HepG2 (cell line): ENCODE data around the gene CTAG1A. TPM values are rescaled to one million over a fixed set of nuclear protein-coding genes. Genes with fewer than 3 reads are reported as not detected.

Source experiments
- ATRX ChIP-seq: sonication (generic); formaldehyde crosslinking; IDR thresholded peaks from 2 replicates; pipeline ENCODE4 v1.4.0; 2020; ENCODE audit warnings: missing genetic modification reagents, borderline replicate concordance
- CREB1 ChIP-seq, 2 experiments: fragments of 450-650 bp in 1 of 2; IDR thresholded peaks; 2 replicates each; pipeline ENCODE4 v1.6.1; 2016 to 2017; ENCODE audit warnings: control low read depth in 1 of 2, mild to moderate bottlenecking in 1 of 2, missing compliant biosample characterization in 1 of 2, missing genetic modification characterization in 1 of 2
- DMTF1 ChIP-seq: sonication (generic); formaldehyde crosslinking; IDR thresholded peaks from 2 replicates; pipeline ENCODE4 v1.4.0; 2020; ENCODE audit warnings: mild to moderate bottlenecking, missing genetic modification reagents
- DNMT1 ChIP-seq: sonication (generic); formaldehyde crosslinking; IDR thresholded peaks from 2 replicates; pipeline ENCODE4 v1.5.1; 2020; ENCODE audit warnings: mild to moderate bottlenecking, missing genetic modification reagents
- HIC2 ChIP-seq: sonication (generic); formaldehyde crosslinking; IDR thresholded peaks from 2 replicates; pipeline ENCODE4 v1.9.0; 2022; ENCODE audit warnings: low read depth, missing genetic modification reagents
- REPIN1 ChIP-seq: sonication (generic); formaldehyde crosslinking; IDR thresholded peaks from 2 replicates; pipeline ENCODE4 v1.8.0; 2022; ENCODE audit warnings: missing genetic modification reagents, low read depth, mild to moderate bottlenecking, borderline replicate concordance
- TCF7L2 ChIP-seq: IDR thresholded peaks from 2 replicates; pipeline ENCODE4 v1.6.1; 2011; ENCODE audit warnings: mild to moderate bottlenecking, low read depth, low read length, moderate library complexity
- XBP1 ChIP-seq: sonication (generic); formaldehyde crosslinking; IDR thresholded peaks from 2 replicates; pipeline ENCODE4 v1.5.0; 2020; ENCODE audit warnings: missing genetic modification reagents
- ZNF335 ChIP-seq: sonication (generic); formaldehyde crosslinking; IDR thresholded peaks from 2 replicates; pipeline ENCODE4 v1.4.0; 2020; ENCODE audit warnings: missing genetic modification reagents
- ZNF547 ChIP-seq: sonication (generic); formaldehyde crosslinking; IDR thresholded peaks from 2 replicates; pipeline ENCODE4 v1.5.1; 2020; ENCODE audit warnings: mild to moderate bottlenecking, missing genetic modification reagents
- ZNF607 ChIP-seq: sonication (generic); formaldehyde crosslinking; IDR thresholded peaks from 2 replicates; pipeline ENCODE4 v1.5.1; 2020; ENCODE audit warnings: missing genetic modification reagents, mild to moderate bottlenecking, borderline replicate concordance
- ZNF629 ChIP-seq: sonication (generic); formaldehyde crosslinking; conservative IDR thresholded peaks from 2 replicates; pipeline ENCODE4 v1.5.0; 2020; ENCODE audit warnings: missing genetic modification reagents
- ZNF646 ChIP-seq: sonication (generic); formaldehyde crosslinking; IDR thresholded peaks from 2 replicates; pipeline ENCODE4 v1.9.0; 2021; ENCODE audit warnings: mild to moderate bottlenecking, missing genetic modification reagents
- ZNF703 ChIP-seq: sonication (generic); formaldehyde crosslinking; IDR thresholded peaks from 2 replicates; pipeline ENCODE4 v1.5.1; 2020; ENCODE audit warnings: missing genetic modification reagents, mild to moderate bottlenecking, moderate library complexity, borderline replicate concordance
- ZNF770 ChIP-seq: sonication (generic); formaldehyde crosslinking; IDR thresholded peaks from 2 replicates; pipeline ENCODE4 v1.5.0; 2020; ENCODE audit warnings: mild to moderate bottlenecking, missing genetic modification reagents
- polyA plus RNA-seq, 8 experiments: library from polyadenylated mRNA; depleted of rRNA in 3 of 8; stranded (reverse) in 7 of 8; unstranded in 1 of 8; fragments of >200 nt; fragmentation: Illumina TruSeq in 4 of 8; extraction: Trizol in 4 of 8; gene quantifications; 2 replicates each; pipeline versions ENCODE4 v1.2.1 to v1.2.3, GENCODE V29; 2011 to 2016; ENCODE audit warnings: low read depth in 4 of 8, missing spikeins in 1 of 8, mixed read lengths in 1 of 8; ENCODE audit not compliant: insufficient read depth in 1 of 8
- total RNA-seq, 5 experiments: library from RNA; depleted of rRNA; stranded (reverse); fragments of >200 nt; fragmentation: Illumina TruSeq; extraction: Trizol; gene quantifications; 2 replicates each; pipeline ENCODE4 v1.2.3, GENCODE V29; 2016; ENCODE audit warnings: low read depth in 1 of 5

The CTAG1A gene
- total and polyA plus RNA-seq, 2 of the 13 experiments (the other 11 are each of a cell fraction or from before 2014, with no cell fraction given): not detected

GRCh38 chrX:154541896-154542722 lies 42.8 kb upstream of the CTAG1A start (continued):
- TF ChIP-seq ZNF770 (no peak; the same call in 1 of the 2 replicates), ATRX (no peak), HIC2 (0 out of 2 replicates have a peak, but pooled peaks have one; percentile 26), ZNF335 (CRISPR knock-in tag) (no peak), TCF7L2 (no peak), ZNF547 (CRISPR knock-in tag) (no peak), CREB1 (IDR thresholded peaks at IDR 0.05) (peak; percentile 34; the same call in 1 of the 2 replicates), CREB1 (CRISPR knock-in tag; IDR thresholded peaks at IDR 0.05) (no peak), DNMT1 (CRISPR knock-in tag) (no peak), ZNF703 (CRISPR knock-in tag) (no peak), DMTF1 (CRISPR knock-in tag) (no peak), ZNF646 (CRISPR knock-in tag) (no peak), ZNF607 (CRISPR knock-in tag) (no peak), REPIN1 (CRISPR knock-in tag) (0 out of 2 replicates have a peak, but pooled peaks have one; percentile 25), ZNF629 (CRISPR knock-in tag) (no peak), XBP1 (no peak)
